ENCODE data around the gene CCDC68. TPM values are rescaled to one million over a fixed set of nuclear protein-coding genes. Genes with fewer than 3 reads are reported as not detected.

The CCDC68 gene
- total RNA-seq, 1 donor from 2014 or later: not detected

GRCh38 chr18:54888378-54888777 is 70.9 kb downstream of the CCDC68 start:
- no peak overlapping the region for H3K4me3 Mint-ChIP-seq (ENCODE audit: unreplicated experiment)
- H3K27me3 Mint-ChIP-seq (ENCODE audit: low read depth): peaks cover 11% of the 10 kb centered on the region
- no peak overlapping the region for H3K27ac Mint-ChIP-seq (ENCODE audit: unreplicated experiment)
- no peak for TF ChIP-seq CTCF (IDR thresholded peaks at IDR 0.05)
- DNase-seq (ENCODE audit: low spot score): no peak
- H3K9me3 Mint-ChIP-seq (ENCODE audit: low read depth): peaks cover 3% of the 10 kb centered on the region
- peaks cover 2% of the 10 kb centered on the region for H3K36me3 Mint-ChIP-seq (ENCODE audit: low read depth)
- no peaks in the 10 kb centered on the region for H3K4me1 Mint-ChIP-seq (ENCODE audit: low read depth)

- peaks cover 2% of the 10 kb centered on the region for H3K36me3 Mint-ChIP-seq (ENCODE audit: low read depth)
- peaks cover 12% of the 10 kb centered on the region for H3K27me3 Mint-ChIP-seq (ENCODE audit: low read depth)
- H3K4me3 Mint-ChIP-seq (ENCODE audit: unreplicated experiment): no peak overlapping the region
- peaks cover 7% of the 10 kb centered on the region for H3K9me3 Mint-ChIP-seq (ENCODE audit: low read depth)
- no peak for TF ChIP-seq CTCF (IDR thresholded peaks at IDR 0.05)
- no peak overlapping the region for H3K27ac Mint-ChIP-seq (ENCODE audit: unreplicated experiment)
- no peaks in the 10 kb centered on the region for H3K4me1 Mint-ChIP-seq (ENCODE audit: low read depth)
- DNase-seq (ENCODE audit: low spot score): no peak
Observed at GRCh38 chr18:54883816-54884604, 75.3 kb downstream of the CCDC68 start.

DNA sequence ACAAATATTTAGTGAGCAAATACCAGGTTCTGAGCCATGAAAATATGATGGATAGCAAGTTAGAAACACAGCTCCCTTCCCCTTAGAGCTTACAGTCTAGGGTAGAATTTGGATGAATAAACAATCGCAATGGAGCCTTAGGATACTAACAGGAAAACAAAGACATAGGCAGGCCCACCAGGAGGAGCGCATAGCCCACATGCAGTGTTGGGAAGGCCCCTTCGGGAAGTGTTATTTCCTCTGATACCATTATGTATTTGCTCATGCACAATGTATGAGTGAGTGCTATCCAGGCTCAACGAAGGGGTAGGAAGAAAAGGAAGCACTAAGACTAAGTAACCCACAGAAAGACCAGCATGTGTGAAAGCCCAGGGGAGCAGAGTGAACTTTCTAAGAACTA is 76.9 kb downstream of the CCDC68 start:
- no peak for DNase-seq (ENCODE audit: low spot score)
- Mint-ChIP-seq H3K4me3 (ENCODE audit: unreplicated experiment) (no peak overlapping the region), H3K27me3 (ENCODE audit: low read depth) (peaks cover 11% of the 10 kb centered on the region)

DNA sequence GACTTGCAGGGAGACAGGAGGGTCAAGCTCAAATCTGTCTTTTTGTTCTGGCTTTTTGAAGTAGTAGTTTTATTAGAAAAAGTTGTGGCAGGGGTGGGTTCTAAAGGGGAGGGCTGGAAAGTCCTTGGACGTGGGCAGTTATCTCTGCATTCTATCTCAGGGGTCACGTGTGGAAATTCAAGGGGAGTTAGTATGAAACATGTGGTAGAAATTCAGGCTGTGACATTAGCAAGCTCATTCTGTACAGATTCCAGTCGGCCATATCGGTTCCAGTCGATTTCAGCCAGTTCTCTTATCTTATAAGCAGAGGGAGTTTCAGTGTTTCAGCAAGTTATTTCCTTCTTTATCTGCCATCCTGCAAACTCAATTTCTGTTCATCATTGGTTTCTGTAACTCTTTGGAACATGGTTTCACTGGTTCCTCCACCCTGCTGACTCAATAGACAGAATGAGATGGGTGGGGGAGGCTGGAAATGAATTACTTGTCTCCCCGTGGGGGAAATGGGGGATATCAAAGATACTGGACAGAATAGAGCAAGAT is 78.0 kb downstream of the CCDC68 start:
- no peak for DNase-seq (ENCODE audit: low spot score)
- Mint-ChIP-seq H3K4me3 (ENCODE audit: unreplicated experiment) (no peak overlapping the region), H3K36me3 (ENCODE audit: low read depth) (peaks cover 2% of the 10 kb centered on the region), H3K9me3 (ENCODE audit: low read depth) (peaks cover 7% of the 10 kb centered on the region), H3K27ac (ENCODE audit: unreplicated experiment) (no peak overlapping the region), H3K27me3 (ENCODE audit: low read depth) (peaks cover 11% of the 10 kb centered on the region), H3K4me1 (ENCODE audit: low read depth) (no peaks in the 10 kb centered on the region)
- no peak for TF ChIP-seq CTCF (IDR thresholded peaks at IDR 0.05)

More for the DNA sequence above, 76.9 kb downstream of the CCDC68 start:
- Mint-ChIP-seq H3K4me1 (ENCODE audit: low read depth) (no peaks in the 10 kb centered on the region), H3K27ac (ENCODE audit: unreplicated experiment) (no peak overlapping the region), H3K36me3 (ENCODE audit: low read depth) (peaks cover 2% of the 10 kb centered on the region), H3K9me3 (ENCODE audit: low read depth) (peaks cover 7% of the 10 kb centered on the region)
- no peak for TF ChIP-seq CTCF (IDR thresholded peaks at IDR 0.05)

DNA sequence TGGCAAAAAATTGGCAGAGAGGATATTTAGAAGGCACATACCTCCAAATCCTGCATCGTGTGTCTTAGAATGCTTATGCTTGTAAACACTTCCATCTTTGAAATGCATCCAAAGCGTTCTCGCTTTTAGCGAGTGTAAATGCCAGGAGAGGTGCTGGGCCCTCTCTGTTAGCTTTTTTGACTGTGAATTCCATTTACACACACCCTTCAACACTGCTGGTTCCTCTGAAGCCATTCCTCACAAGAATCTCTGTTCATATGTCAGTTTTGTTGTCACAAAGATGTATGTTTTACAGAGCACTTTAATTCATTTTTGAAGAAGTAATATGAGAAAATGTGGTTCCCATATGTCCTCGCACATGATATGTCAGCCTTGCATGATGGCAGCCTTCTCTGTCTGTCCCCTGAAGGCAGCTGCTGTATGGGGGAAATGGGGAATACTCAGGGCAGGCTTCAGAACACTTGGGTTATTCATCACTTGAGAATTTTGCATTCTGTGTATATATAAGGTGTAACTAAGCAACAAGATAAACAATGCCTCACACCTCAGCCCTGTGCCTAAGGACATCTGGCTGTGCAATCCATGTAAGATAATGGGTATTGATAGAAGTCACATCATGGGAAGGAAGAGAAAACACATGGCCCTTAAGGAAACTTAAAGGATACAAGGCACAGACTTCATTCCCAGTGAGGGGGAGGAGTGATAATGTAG is 78.7 kb downstream of the CCDC68 start:
- H3K4me3 Mint-ChIP-seq (ENCODE audit: unreplicated experiment): no peak overlapping the region
- H3K27me3 Mint-ChIP-seq (ENCODE audit: low read depth): peaks cover 9% of the 10 kb centered on the region
- no peak overlapping the region for H3K27ac Mint-ChIP-seq (ENCODE audit: unreplicated experiment)
- TF ChIP-seq CTCF (IDR thresholded peaks at IDR 0.05): no peak
- peaks cover 5% of the 10 kb centered on the region for H3K9me3 Mint-ChIP-seq (ENCODE audit: low read depth)
- no peaks in the 10 kb centered on the region for H3K36me3 Mint-ChIP-seq (ENCODE audit: low read depth)
- H3K4me1 Mint-ChIP-seq (ENCODE audit: low read depth): no peaks in the 10 kb centered on the region
- DNase-seq (ENCODE audit: low spot score): no peak

All from chondrocyte (in vitro differentiated cells).